Breast epithelium (tissue), 3 donors: ENCODE measurements around the gene CIRBP.

ENCODE experiments used
- CTCF ChIP-seq, 3 donors: fragments of 450-650 bp; IDR thresholded peaks; one replicate each; pipeline ENCODE4 v1.5.1; 2016 to 2017; ENCODE audit warnings: antibody characterized with exemption in 3 of 3, mild to moderate bottlenecking in 3 of 3, moderate library complexity in 3 of 3
- POLR2A ChIP-seq: fragments of 450-650 bp; IDR thresholded peaks from one replicate; pipeline ENCODE4 v1.6.1; 2016; ENCODE audit warnings: antibody characterized with exemption, mild to moderate bottlenecking, moderate library complexity
- POLR2AphosphoS5 ChIP-seq, 3 donors: sonication (generic); formaldehyde crosslinking; IDR thresholded peaks; one replicate each; pipeline ENCODE4 v1.6.1; 2017; ENCODE audit warnings: antibody characterized with exemption in 3 of 3

DNA sequence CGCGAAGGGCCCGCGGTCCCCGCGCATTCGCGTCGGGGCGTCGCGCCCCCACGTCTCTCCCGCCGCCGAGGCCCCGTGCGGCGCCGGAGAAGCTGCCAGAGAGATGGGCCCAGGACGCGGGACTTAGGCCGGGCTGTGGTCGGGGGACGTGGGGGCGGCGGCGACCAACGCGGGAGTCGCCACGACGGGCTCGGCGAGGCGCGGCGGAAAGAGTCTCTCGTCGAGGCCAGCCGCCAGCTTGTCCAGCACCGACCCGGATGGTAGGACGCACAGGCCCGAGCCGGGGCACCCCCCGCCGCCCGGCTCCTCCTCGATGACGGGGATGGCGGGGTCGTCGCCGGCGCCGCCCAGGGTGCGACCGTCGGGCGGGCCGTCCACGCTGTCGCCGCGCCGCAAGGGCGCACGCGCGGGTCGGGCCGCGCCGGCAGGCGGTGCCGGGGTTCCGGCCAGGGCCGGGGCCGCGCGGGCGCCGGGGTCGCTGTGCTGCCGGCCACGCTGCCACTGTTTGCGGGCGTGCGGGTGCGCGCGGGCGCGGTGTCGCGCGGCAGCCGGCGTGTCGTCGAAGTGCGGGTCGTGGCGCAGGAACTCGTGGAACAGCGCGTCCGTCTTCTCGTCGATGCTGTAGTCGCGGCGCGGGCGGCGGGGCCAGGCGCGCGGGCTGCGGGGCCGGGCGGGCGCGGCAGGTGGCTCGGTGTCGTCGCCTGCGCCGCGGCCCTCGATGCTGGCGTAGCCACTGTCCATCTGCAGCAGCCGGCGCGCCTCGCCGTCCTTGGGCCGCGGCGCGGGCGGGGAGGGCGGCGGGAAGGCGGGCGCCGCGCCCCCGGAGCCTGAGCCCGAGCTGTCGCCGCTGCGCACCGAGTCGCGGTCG, 39.8 kb upstream of the CIRBP start:
- no peak for TF ChIP-seq CTCF (IDR thresholded peaks at IDR 0.05)
- TF ChIP-seq POLR2A, result no peak
- TF ChIP-seq POLR2AphosphoS5 (IDR thresholded peaks at IDR 0.05), result no peak
